NCI-H748 treated with DMSO at 0.1 percent for 48 hours (cell line): Measurements from ENCODE around the gene FBXL17.

Experiments used
- DNase-seq: peaks from one replicate; lab custom pipeline; 2025; lab: John Stamatoyannopoulos, UW

FBXL17 gene

DNA sequence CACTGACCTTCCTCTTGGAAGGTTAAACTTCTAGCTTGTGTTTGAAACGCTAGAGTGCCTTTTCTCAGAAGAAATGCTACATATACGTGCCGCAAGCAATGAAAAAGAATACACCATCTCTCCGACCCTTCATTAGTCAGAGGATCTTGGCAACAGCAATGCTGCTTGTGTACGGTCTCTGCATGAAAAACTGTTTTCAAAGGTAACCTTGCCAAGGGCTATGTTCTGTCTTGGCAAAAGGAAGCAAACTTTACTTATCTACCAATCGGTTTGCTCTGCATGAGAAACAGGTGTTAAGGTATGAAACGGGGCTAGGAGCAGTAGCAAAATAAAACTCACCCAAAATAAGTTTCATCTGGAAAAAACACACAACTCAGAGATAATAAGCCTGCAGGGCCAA lies 297.8 kb downstream of the FBXL17 start:
- no peak for DNase-seq

DNA sequence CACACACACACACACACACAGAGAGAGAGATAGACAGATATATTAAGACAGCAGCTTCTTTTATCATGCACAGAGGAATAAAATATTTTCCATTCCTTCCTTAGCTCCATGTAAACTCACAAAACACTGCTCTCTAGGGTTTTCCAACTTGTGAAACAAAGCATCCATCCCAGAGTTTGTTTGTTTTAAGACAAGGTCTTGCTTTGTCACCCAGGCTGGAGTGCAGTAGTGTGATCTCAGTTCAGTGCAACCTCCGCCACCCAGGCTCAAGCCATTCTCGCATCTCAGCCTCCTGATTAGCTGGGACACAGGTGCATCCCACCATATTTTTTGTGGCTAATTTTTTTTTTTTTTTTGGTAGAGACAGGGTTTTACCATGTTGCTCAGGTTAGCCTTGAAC lies 298.7 kb downstream of the FBXL17 start:
- DNase-seq = no peak

- DNase-seq = no peak
These were observed 300.2 kb downstream of the FBXL17 start for GRCh38 chr5:108081707-108082106.

- DNase-seq = no peak
These were observed 302.1 kb downstream of the FBXL17 start for GRCh38 chr5:108079753-108080152.

GRCh38 chr5:108078882-108079281 lies 303.0 kb downstream of the FBXL17 start:
- DNase-seq = no peak

DNA sequence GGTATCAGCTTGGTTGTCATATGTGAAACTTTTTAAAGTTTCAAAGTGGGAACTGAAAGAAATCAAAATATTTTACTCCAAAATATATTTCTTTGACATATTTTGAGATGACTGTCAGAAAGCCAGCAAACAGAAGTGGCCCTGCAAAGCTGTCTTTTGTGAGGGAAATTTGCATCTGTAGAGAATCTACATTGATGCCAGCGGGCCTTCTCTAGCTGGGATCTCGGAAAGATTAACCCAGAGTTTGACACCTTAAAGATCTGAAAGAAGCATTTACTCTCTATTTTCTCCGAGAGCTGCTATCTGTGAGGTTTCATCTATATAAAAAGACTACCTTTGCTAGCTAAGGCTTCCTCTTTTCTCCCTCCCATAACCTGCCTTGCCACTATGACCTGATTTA lies 303.6 kb downstream of the FBXL17 start:
- DNase-seq = no peak

GRCh38 chr5:108074626-108075025 lies 307.3 kb downstream of the FBXL17 start:
- DNase-seq = no peak

GRCh38 chr5:108064302-108064701 lies 317.6 kb downstream of the FBXL17 start:
- DNase-seq = no peak

DNA sequence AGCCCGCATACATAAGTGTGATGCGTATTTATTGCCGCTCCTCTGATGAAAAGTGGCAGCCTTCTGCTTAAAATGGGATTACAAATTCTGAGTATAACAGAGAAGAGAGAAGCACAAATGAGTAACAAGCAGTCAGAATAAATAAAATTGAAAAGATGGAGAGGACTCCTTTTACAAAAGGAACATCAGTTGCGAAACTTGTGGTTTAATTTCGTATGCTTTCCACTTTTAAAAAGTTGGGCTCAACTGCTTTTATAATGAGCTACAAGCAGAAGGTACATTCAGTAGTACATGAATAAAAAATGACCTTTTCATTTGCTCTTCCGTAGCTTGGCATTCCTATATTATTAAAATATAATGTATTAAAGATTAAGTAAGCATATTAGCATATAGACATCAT lies 320.0 kb downstream of the FBXL17 start:
- no peak for DNase-seq

DNA sequence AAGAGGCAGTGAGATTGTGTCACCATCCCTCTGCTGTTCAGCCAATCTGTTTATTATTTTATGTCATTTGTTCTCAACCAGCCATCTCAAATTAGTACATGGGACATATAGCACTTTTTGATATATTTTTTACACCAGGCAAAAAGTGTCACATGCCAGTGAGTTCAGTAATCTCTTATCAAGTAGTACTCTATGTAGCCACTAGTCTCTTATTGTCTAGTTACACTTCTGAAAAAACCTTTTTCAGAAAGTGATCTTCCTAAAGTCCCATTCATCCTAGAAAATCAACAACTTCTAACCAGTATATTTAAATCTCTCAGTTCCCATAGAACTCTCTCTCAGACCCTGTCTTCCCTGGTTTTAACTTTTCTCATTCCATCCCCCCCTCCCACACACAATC lies 321.6 kb downstream of the FBXL17 start:
- no peak for DNase-seq

GRCh38 chr5:108059334-108059733 lies 322.6 kb downstream of the FBXL17 start:
- no peak for DNase-seq

DNA sequence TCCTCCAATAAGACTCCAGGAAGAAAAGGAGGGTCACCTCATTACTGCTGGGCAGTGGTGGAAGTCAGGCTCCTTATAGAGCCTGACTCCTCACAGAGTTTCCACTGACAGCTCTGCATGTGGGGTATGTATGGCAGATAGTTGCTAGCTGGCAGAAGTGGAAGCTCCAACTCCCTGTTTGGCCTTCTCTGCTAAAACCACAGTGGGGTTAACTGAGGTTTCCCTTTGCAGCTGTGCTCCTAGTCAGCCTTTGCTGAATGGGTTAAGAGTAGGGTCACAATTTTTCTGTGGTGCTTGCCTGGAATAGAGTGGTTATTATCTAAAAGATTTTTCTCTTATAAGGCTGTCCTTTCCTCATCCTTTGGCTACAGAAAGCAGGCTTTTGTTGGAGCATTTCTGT lies 327.5 kb downstream of the FBXL17 start:
- no peak for DNase-seq

GRCh38 chr5:108046955-108047670 lies 334.8 kb downstream of the FBXL17 start:
- no peak for DNase-seq

- no peak for DNase-seq
These were observed 345.4 kb downstream of the FBXL17 start for GRCh38 chr5:108036482-108036881.

GRCh38 chr5:108028883-108029282 lies 353.0 kb downstream of the FBXL17 start:
- no peak for DNase-seq

DNA sequence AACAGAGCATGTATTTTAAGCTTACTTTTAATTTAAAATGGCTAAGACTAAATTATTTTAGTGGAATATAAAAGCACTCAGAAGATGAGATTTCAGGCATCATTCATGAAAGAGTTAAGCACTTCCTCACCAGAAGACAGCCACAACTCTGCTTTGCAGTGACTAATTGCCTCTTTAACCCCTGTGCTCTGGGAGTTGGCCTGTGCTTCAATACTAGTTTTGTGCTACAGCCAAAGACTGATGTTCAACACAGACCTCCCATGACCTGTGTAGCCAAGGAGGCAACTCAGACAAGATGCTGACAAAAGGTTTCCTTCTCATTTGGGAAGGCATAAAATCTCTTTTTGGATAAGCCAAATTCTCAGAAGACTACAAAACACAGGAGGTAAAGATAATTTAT lies 353.5 kb downstream of the FBXL17 start:
- no peak for DNase-seq

DNA sequence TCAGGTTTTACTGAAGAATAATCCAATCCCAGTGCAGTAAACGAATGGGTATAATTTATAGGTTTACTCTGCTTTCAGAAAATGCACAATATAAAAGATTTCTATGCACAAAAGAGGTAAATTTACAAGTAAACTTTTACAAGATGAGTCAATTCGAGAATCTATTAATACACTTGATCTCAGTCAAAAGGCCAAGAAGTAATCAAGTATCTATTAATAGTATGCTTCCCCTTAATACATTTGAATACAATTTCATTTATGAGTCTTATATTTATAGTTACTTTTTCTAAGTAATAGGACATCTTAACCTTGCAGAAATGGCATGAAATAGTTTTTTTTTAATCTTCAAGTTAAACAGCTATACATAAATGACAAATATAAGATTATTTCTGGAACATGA lies 355.9 kb downstream of the FBXL17 start:
- no peak for DNase-seq

DNA sequence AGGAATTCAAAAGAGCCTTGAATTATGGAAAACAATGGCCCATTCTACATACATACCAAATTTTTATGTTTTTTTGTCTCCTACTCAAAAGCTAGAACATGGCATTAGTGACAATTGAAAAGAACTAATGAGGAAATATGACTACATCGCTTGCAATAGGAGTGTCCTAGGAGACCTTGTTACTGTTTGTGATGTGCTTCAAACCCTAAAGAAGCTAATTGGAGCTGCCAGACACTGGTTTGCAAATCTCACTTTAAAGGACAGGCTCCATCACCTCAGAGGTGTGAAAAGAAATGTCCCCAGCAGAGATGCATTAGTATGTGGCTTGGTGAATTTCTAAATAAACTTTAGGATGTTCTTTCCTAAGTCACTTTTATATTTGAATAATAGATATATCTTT lies 356.9 kb downstream of the FBXL17 start:
- no peak for DNase-seq

DNA sequence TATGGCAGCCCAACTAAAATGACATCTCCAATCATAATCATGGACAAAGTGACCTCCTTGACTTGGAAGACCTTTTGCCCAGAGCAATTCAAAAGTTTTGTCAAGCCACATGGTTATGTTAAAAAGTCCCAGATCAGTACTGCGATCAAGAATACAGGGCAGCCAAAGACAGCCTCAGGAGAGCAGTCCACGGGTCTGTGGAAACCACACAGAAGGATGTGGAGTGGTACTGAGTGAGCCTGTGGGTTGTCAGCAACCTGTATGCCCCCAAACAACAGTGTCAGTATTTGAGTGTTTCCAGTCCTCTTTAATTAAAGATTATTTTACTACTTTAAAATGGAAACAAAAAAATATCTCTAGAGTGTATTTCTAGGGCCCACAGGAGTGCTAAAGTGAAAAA lies 365.8 kb downstream of the FBXL17 start:
- no peak for DNase-seq

GRCh38 chr5:108006791-108007190 lies 375.1 kb downstream of the FBXL17 start:
- DNase-seq = no peak

- no peak for DNase-seq
These were observed 378.7 kb downstream of the FBXL17 start for GRCh38 chr5:108003178-108003577.

DNA sequence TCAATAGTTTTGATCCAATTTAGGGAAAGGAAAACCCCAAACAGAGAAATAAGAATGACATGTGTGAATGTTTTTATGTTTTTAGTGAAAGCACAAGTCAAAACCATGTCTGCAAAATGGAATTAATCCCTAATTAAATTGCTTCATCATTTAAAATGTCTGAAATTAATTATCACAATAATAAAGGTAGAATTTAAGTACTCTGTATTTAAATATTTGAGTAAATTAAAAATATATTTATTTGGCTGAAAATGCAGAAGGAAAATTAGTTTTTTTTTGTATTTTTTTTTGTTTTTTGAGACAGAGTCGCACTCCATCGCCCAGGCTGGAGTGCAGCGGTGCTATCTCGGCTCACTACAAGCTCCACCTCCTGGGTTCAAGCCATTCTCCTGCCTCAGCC lies 380.7 kb downstream of the FBXL17 start:
- DNase-seq = no peak

GRCh38 chr5:107997338-107997980 lies 384.4 kb downstream of the FBXL17 start:
- DNase-seq = no peak

GRCh38 chr5:107993341-107993740 lies 388.6 kb downstream of the FBXL17 start:
- DNase-seq = no peak
